ENCODE measurements around the gene LTB.

GRCh38 chr6:31534011-31534410 is 48.2 kb downstream of the LTB start:
- TF ChIP-seq CTCF (conservative IDR thresholded peaks at IDR 0.05; ENCODE audit: low read depth, low read length) (no peak), SMC3 (IDR thresholded peaks at IDR 0.05; ENCODE audit: low read depth, low read length) (no peak), POLR2A (IDR thresholded peaks at IDR 0.05; ENCODE audit: low read depth, low read length) (no peak)
